ENCODE data around the gene PRPF19.

The PRPF19 gene

GRCh38 chr11:60858731-60859464 is 47.5 kb downstream of the PRPF19 start:
- DNase-seq (ENCODE audit: low read depth in 2 of 2) = no peak

- DNase-seq (ENCODE audit: low read depth in 2 of 2) = no peak
Observed at GRCh38 chr11:60858236-60858635, 48.1 kb downstream of the PRPF19 start.

DNA sequence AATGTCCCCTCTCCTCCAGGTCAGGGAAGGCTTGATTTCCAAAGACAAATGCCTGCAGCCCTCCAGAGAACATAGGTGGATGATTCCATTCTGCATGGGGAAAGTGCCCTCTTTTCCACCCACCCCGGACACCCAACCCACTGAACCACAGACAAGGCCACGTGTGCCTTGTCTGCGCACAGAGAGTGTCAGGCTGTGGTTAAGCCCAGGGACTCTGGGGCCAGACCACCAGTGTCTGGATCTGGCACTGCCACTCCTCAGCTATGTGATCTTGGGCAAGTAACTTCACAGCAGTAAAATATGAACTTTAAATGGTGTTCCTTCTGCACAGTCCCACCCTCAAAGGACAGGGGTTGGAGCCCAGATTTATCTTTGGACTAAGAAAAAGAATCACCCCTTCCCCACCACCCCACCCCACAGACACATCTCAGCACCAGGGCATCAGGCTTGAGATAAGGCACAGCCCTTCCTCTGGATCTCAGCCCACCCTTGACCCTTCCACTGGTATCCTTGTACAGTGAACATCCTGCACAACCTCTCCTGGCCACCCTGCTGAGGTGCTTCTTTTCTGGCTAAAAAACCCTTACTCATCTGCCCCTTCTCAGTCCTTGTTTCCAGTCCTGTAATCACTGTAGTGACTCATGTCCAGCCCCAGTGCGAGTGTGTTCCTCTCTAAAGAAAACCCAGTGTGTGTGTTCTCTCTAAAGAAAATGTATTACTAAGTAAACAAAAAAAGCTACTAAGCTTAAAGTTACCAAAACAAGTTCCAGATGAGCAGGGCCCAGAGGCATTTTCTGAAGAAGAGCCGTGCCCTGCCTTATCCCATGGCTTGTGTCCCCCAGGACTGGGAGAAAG is 48.8 kb downstream of the PRPF19 start:
- no peak for DNase-seq (ENCODE audit: low read depth in 2 of 2)

GRCh38 chr11:60855726-60856633 is 50.4 kb downstream of the PRPF19 start, which contains the start of gene PTGDR2:
Gene PTGDR2 (minus strand): TSS chr11:60855950. CDS start chr11:60853722, 2,228 bp downstream.
- no peak for DNase-seq (ENCODE audit: low read depth in 2 of 2)

GRCh38 chr11:60854847-60855725 is 51.3 kb downstream of the PRPF19 start:
- DNase-seq (ENCODE audit: low read depth in 2 of 2) = no peak

GRCh38 chr11:60854140-60854846 is 52.1 kb downstream of the PRPF19 start:
- DNase-seq (ENCODE audit: low read depth in 2 of 2) = no peak

DNA sequence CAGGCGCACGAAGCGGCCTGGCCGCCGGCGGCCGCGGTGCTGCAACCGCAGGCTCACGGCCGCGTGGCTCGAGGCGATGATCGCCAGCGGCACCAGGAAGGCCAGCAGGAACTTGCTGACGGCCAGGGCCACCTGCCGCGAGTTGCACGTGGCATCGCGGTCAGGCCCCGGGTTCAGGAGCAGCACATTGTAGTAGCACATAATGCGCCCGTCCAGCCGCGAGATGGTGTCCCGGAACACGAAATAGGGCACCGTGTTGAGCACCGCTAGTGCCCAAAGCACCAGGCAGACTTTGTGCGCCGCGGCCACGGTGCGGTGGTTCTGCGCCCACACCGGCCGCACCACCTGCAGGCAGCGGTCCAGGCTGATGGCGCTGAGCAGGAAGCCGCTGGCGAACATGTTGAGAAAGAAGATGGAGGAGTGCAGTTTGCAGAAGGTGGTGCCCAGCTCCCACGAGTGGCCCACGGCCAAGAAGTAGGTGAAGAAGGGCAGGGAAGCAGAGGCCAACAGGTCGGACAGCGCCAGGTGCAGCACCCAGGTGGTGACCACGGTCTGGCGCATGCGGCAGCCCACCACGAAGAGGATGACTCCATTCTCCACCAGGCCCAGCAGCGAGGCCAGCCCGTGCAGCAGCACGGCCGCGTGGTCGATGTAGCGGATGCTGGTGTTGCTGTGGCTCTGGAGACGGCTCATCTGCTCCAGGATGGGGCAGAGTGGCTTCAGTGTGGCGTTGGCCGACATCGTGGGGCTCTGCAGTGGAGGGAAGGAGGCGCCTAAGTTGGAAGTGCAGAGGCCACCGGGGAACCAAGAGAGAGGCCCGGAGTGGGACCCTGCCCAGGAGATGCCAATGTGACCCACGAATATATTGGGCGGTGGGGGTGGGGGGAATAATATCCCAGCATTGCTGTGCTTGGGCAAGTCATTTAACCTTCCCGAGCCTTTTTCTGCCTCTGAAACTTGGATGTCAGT is 53.1 kb downstream of the PRPF19 start:
- no peak for DNase-seq (ENCODE audit: low read depth in 2 of 2)

DNA sequence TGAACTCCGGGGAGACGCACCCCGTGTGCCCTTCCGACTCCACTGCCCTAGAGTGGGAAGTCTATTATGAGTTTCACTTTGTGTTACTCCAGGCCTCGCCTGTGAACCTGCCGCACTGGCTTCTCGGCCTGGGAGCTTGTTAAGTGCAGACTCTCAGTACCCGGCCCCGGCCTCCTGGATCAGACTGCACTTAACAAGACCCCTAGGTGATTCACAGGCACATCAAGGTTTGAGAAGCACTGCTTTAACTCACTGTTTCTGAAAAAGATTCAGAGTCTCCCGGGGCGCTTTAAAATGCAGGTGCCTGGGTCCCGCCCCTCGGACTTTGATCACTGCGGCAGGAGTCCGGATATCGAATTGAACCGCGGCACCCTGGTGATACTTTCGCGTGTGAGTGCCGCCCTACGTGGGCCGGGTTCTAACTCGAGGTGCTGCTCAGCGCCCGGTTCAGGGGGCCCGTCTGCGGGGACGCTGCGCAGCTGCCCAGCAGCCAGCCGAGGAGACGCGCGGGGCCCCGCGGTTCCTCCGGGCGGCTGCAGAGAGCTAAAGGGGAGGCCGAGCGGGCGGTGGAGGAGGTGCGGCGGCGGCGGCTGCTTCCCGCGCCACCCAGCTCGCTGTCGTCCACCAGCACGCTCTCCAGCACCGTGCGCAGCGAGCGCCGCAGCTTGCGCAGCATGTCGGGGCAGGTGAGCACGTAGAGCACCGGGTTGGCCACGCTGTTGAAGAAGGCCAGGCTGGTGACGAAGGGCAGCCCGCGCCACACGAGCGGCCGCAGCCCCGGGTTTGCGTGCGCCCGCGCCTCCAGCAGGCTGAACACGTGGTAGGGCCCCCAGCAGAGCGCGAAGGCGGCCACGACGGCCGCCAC is 54.0 kb downstream of the PRPF19 start:
- no peak for DNase-seq (ENCODE audit: low read depth in 2 of 2)

DNA sequence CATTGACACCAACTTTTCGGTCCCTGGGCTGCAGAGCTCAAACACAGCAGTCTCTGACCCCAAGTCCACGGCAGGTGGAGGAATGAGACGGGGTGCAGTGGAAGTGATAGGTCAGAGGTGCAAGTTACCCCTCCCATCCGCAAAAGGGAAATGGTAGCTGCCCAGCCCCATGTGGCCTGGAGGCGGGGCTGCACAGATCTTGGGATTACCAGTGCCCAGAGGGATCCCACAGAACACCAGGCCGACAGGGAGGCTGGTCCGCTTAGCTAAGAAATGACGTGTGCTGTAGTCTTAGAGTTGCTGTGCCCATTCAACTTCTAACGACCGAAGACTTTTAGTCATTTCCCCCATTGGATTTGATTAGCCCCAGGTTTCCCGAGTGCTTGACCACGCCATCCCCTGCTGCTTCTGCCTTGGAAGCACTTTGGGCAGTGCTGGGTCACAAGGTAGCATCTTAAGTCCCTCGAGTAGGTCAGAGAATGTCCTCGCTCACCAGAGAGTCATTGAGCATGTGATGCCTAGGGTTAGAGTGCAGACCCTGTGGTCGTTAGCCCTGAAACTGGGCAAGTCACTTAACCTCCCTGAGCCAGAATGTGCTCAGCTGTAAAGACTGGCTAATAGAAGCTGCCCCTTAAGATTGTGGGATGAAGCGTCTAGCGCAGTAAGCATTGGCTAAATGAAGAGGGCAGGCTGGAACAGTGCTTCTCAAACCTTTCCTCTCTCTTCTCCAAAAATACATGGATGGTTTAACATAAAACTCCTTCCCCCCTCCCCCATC is 54.9 kb downstream of the PRPF19 start:
- DNase-seq (ENCODE audit: low read depth in 2 of 2) = no peak

- DNase-seq (ENCODE audit: low read depth in 2 of 2) = no peak
Observed at GRCh38 chr11:60849641-60850520, 56.5 kb downstream of the PRPF19 start.

DNA sequence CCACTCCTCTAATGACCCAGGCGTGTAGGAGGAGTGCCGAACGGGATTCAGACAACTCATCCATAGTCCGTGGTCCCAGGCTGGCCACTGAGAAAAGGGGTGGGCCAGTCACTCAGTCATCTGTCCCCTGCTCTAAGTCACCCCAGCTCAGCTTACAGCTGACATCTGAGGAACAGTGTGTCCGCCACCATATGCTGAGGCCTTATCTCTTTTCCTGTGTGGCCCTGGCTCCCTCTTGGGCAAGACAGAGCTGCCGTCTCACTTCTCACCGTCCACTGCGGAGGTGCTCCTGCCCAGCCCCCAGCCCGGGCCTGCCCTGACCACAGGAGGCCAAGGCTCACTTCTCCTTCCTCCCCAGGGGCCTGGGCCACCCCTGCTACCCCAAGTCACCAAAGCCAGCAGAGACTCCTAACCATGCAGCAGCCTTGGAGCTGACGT is 57.7 kb downstream of the PRPF19 start:
- DNase-seq (ENCODE audit: low read depth in 2 of 2) = no peak

DNA sequence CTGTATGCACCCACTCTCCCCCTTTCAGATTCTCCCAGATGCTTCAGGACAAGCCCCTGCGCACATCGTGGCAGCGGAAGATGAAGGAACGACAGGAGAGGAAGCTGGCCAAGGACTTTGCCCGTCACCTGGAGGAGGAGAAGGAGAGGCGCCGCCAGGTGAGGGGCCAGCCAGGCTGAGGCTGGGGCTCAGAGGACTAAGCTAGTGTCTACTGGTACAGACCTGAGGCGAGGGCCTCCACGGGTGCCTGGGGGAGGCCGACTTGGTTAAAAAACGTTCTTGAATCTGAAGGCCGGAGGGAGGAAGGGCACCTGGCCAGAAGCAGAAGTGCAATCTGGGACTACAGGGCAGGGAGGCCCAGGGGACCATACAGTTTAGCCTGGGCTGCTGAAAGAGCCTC is 58.5 kb downstream of the PRPF19 start:
- DNase-seq (ENCODE audit: low read depth in 2 of 2) = no peak

DNA sequence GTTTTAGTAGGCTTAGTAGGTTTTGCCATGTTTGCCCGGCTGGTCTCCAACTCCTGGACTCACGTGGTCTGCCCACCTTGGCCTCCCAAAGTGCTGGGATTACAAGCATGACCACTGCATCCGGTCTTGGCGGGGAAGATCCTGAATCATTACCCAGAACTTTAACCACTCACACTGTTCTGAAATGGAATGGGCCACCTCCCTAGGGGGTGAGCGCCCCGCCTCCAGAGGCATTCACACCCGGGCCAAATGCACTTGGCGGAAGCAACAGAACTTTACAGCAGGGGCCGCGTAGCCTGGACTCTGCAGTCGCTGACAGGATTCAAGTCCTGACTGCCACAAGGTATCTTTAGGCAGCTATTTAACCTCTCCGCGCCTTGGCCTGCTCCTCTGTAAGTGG is 59.1 kb downstream of the PRPF19 start:
- DNase-seq (ENCODE audit: low read depth in 2 of 2) = no peak

- no peak for DNase-seq (ENCODE audit: low read depth in 2 of 2)
Observed at GRCh38 chr11:60845338-60845737, 61.0 kb downstream of the PRPF19 start.

DNA sequence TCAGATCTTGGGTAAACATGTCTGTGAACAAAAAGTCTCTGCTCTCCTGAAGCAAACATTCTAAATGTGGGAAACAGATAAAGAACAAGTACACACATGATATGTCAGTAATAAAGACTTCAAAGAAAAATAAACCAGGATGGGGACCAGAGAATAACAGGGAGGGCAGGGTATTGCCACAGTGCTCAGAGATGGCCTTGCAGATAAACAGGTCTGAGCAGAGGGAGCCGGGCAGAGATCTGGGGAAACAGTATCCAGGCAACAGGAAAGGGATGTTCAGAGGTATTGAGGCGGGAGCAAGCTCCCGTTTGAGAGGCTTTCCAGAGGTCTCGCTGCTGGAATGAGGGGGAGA is 61.5 kb downstream of the PRPF19 start:
- DNase-seq (ENCODE audit: low read depth in 2 of 2) = no peak

Data from stimulated activated CD4-positive, alpha-beta T cell treated with anti-CD3 and anti-CD28 coated beads, Interleukin-12 subunit alpha, Interleukin-12 subunit beta, amount 100 ng/mL, for 24 hours (primary cell).